ENCODE measurements around the gene MBD3L4. TPM values are rescaled to one million over a fixed set of nuclear protein-coding genes. Genes with fewer than 3 reads are reported as not detected.

MBD3L4 gene
- polyA plus RNA-seq, 3 donors: not detected

DNA sequence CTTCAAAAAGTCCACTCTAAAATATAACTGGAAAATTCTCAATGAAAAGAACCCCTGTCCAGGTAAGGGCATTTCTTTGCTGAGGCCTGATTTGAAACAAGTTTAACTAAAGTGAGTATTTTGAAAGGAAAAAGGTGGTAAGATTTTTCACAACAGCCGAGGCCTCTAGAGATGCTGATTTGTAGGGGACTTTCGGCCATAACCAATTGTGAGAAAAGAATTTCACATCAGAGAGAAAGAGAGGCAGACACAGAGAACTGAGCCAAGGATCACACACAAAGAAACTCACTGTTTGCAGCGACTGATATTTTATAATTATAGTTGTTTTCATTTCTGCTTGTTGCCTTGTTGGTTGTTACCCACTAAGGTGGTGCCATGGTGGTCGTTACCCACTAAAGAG is 43.2 kb downstream of the MBD3L4 start:
- no peak for DNase-seq (ENCODE audit: extremely low read depth in 1 of 11, low read depth in 9 of 11, low spot score in 4 of 11)

DNA sequence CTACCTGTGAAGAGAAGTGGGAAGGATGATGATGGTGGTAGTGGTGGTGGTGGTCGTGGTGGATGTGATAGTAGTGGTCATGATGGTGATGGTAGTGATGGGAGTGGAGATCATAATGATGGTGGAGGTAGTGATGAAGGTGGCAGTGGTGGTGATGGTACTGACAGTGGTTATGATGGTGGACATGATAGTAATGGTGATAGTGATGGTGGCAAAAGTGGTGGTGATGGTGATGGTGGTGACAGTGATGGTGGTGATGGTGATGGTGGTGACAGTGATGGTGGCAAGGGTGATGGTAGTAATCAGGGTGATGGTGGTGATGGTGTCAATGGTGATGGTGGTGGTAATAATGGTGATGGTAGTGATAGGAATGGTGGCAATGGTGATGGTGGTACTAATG is 44.9 kb downstream of the MBD3L4 start:
- no peak for DNase-seq (ENCODE audit: extremely low read depth in 1 of 11, low read depth in 9 of 11, low spot score in 4 of 11)

DNA sequence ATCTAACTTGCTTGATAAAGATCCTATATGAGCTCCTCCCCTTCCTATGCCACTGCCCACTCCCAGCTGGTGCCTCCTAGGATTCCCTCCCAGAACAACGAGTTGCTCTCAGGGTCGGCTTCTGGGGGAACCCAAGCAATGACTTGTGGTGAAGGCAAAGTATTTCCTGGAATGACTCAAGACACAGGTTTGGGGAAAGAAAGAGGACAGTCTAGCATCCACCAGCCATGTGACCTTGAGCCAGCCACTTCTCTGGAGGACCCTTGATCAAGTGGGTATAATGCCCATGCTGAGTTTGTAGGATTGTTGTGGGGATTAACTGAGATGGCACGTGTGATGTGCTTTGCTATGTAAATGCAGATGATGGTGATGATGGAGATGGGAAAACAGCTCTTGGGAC is 51.7 kb downstream of the MBD3L4 start:
- no peak for DNase-seq (ENCODE audit: extremely low read depth in 1 of 11, low read depth in 9 of 11, low spot score in 4 of 11)

DNA sequence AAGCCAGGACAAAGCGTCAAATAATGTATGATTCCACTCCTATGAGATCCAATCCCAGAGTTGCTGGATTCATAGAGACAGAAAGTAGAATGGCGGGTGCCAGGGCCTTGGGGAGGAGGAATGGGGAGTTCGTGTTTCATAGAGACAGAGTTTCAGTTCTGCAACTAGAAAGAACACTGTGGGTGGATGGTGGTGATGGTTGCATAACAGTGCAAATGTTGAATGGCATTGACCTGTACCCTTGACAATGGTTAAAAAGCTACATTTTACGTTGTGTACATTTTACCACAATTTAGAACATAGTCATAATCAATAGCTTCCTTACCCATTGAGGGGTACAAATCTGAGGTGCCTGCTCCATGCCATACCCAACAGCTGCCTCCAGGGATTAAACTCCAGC is 52.1 kb downstream of the MBD3L4 start:
- no peak for DNase-seq (ENCODE audit: extremely low read depth in 1 of 11, low read depth in 9 of 11, low spot score in 4 of 11)

Other genes with a start within 250 kb of the MBD3L4 start
- gene ADGRE1, start 152.6 kb downstream of the MBD3L4 start, polyA plus RNA-seq (ENCODE audit: insufficient read length in 3 of 3): under 1 TPM; 0.04 to 0.44 (median 0.06) TPM
- not detected for gene MBD3L2B, start 18.7 kb downstream of the MBD3L4 start, polyA plus RNA-seq (ENCODE audit: insufficient read length in 3 of 3)
- gene MBD3L5, start 9.6 kb downstream of the MBD3L4 start, polyA plus RNA-seq (ENCODE audit: insufficient read length in 3 of 3): not detected
- not detected for gene MBD3L2, start 9.1 kb upstream of the MBD3L4 start, polyA plus RNA-seq (ENCODE audit: insufficient read length in 3 of 3)
- gene MBD3L3, start 18.5 kb upstream of the MBD3L4 start, polyA plus RNA-seq (ENCODE audit: insufficient read length in 3 of 3): not detected
- 1 to 10 TPM; 7.7 to 8.6 (median 8.6) TPM for gene ZNF557, start 29.5 kb upstream of the MBD3L4 start, polyA plus RNA-seq (ENCODE audit: insufficient read length in 3 of 3)

Measured in renal cortex interstitium (tissue), 11 donors.